Caco-2 (cell line): ENCODE measurements around the gene NECAB2. TPM values are rescaled to one million over a fixed set of nuclear protein-coding genes. Genes with fewer than 3 reads are reported as not detected.

Source experiments
- BruUV-seq: library from RNA; stranded (reverse); fragments of 400-500 nt; replicated peaks from 2 replicates; lab custom pipeline; 2021; lab: Mats Ljungman, UMichigan
- CTCF ChIA-PET: fragments of 300-600 bp; sonication (Branson Sonifier 250); formaldehyde crosslinking; loops from one replicate; lab custom pipeline; 2022; ENCODE audit warnings: antibody characterized with exemption; lab: Charles Lee
- POLR2A ChIA-PET: fragments of 300-600 bp; sonication (Branson Sonifier 250); formaldehyde crosslinking; loops from one replicate; lab custom pipeline; 2022; ENCODE audit warnings: antibody characterized with exemption; lab: Charles Lee
- DNase-seq, 2 experiments: peaks; one replicate each; pipeline versions ENCODE4 v3.0.0 to v3.0.0-alpha.2; 2020 to 2022
- H3K27me3 ChIP-seq: replicated peaks from 2 replicates; pipeline ENCODE4 v1.6.0; 2011; ENCODE audit warnings: low read length; ENCODE audit not compliant: control insufficient read depth, insufficient read depth
- H3K36me3 ChIP-seq: 2 replicates; pipeline ENCODE4 v1.5.1; 2011; ENCODE audit warnings: low read length; ENCODE audit not compliant: control insufficient read depth, insufficient read depth
- H3K4me1 ChIP-seq: fragments of 250-450 bp; sonication (Bioruptor Pico); 2 replicates; pipeline ENCODE4 v1.5.1; 2020; ENCODE audit warnings: mild to moderate bottlenecking
- H3K4me3 ChIP-seq: 2 replicates; pipeline ENCODE4 v1.5.1; 2011; ENCODE audit warnings: low read depth, mild to moderate bottlenecking, control low read depth, low read length
- H3K9me3 ChIP-seq: fragments of 250-450 bp; sonication (Bioruptor Pico); 2 replicates; pipeline ENCODE4 v1.5.1; 2020; ENCODE audit warnings: mild to moderate bottlenecking, moderate library complexity
- H3K27ac Mint-ChIP-seq: one replicate; pipeline ENCODE4 v1.8.0; 2022; ENCODE audit warnings: mixed read lengths; ENCODE audit not compliant: unreplicated experiment
- H3K27me3 Mint-ChIP-seq: one replicate; pipeline ENCODE4 v1.8.0; 2022; ENCODE audit warnings: mixed read lengths; ENCODE audit not compliant: insufficient read depth, unreplicated experiment
- H3K36me3 Mint-ChIP-seq: one replicate; pipeline ENCODE4 v1.8.0; 2022; ENCODE audit warnings: mild to moderate bottlenecking, mixed read lengths; ENCODE audit not compliant: insufficient read depth, unreplicated experiment
- H3K4me1 Mint-ChIP-seq: one replicate; pipeline ENCODE4 v1.8.0; 2022; ENCODE audit warnings: low read depth, mixed read lengths; ENCODE audit not compliant: unreplicated experiment
- H3K4me3 Mint-ChIP-seq: one replicate; pipeline ENCODE4 v1.8.0; 2022; ENCODE audit warnings: mild to moderate bottlenecking, moderate library complexity, mixed read lengths; ENCODE audit not compliant: unreplicated experiment
- H3K9me3 Mint-ChIP-seq: one replicate; pipeline ENCODE4 v1.8.0; 2022; ENCODE audit warnings: mixed read lengths; ENCODE audit not compliant: unreplicated experiment
- CTCF ChIP-seq, 2 experiments: fragments of 200-600 bp in 1 of 2; IDR thresholded peaks; 1 replicate in 1 of 2; 2 replicates in 1 of 2; pipeline versions ENCODE4 v1.5.1 to v1.8.0; 2011 to 2022; ENCODE audit warnings: antibody characterized with exemption in 1 of 2, control low read depth in 1 of 2, inconsistent platforms in 1 of 2, low read depth in 1 of 2, low read length in 1 of 2, mild to moderate bottlenecking in 1 of 2, moderate library complexity in 1 of 2; ENCODE audit not compliant: insufficient read depth in 1 of 2, severe bottlenecking in 1 of 2, unreplicated experiment in 1 of 2
- intact Hi-C: fragments of 100-400 bp; cut with micrococcal nuclease; formaldehyde crosslinking; loops from one replicate; pipeline ENCODE4 v1.10.0; 2022; ENCODE audit not compliant: unreplicated experiment
- total RNA-seq: library from RNA; stranded (reverse); gene quantifications from 2 replicates; pipeline ENCODE4 v1.2.3, GENCODE V29; 2022

Gene NECAB2
- total RNA-seq, 1 experiment from 2014 or later, result 0.68 TPM

GRCh38 chr16:84040226-84040822 is 72.3 kb downstream of the NECAB2 start:
- peaks cover 17% of the 10 kb centered on the region for H3K4me1 Mint-ChIP-seq
- H3K4me1 ChIP-seq, result peaks cover 23% of the 10 kb centered on the region
- H3K9me3 ChIP-seq, result no peaks in the 10 kb centered on the region; the same call in 1 of the 2 replicates
- BruUV-seq, result no TSS peak
- no peaks in the 10 kb centered on the region for H3K27me3 ChIP-seq
- H3K4me3 ChIP-seq, result no peak overlapping the region
- H3K9me3 Mint-ChIP-seq, result peaks cover 7% of the 10 kb centered on the region
- H3K36me3 Mint-ChIP-seq, result no peaks in the 10 kb centered on the region
- H3K27me3 Mint-ChIP-seq, result peaks cover 5% of the 10 kb centered on the region
- H3K36me3 ChIP-seq, result no peaks in the 10 kb centered on the region
- ChIA-PET CTCF (interaction anchor here (1.9 kb wide), 1 partner anchor 86 kb away, joined by 5 read pairs; no protein-coding TSS in a partner anchor), POLR2A (no interaction called here)
- no peak for TF ChIP-seq CTCF (IDR thresholded peaks at IDR 0.05; ENCODE audit: insufficient read depth in 1 of 2, low read depth in 1 of 2, low read length in 1 of 2, severe bottlenecking in 1 of 2, unreplicated experiment in 1 of 2)
- no peak overlapping the region for H3K4me3 Mint-ChIP-seq
- no peak for DNase-seq
- intact Hi-C loops, result no loop called here
- H3K27ac Mint-ChIP-seq, result no peak overlapping the region

- H3K9me3 Mint-ChIP-seq, result peaks cover 3% of the 10 kb centered on the region
- H3K4me3 ChIP-seq, result no peak overlapping the region
- H3K36me3 Mint-ChIP-seq, result no peaks in the 10 kb centered on the region
- no peak overlapping the region for H3K27ac Mint-ChIP-seq
- BruUV-seq, result no TSS peak
- CTCF ChIA-PET, result interaction anchor here (0.6 to 1.9 kb wide), 2 partner anchors 87 to 249 kb away, joined by 4 to 5 read pairs; no protein-coding TSS in a partner anchor
- H3K4me3 Mint-ChIP-seq, result no peak overlapping the region
- no peaks in the 10 kb centered on the region for H3K36me3 ChIP-seq
- H3K27me3 ChIP-seq, result no peaks in the 10 kb centered on the region
- peaks cover 23% of the 10 kb centered on the region for H3K4me1 ChIP-seq
- intact Hi-C loops, result no loop called here
- H3K9me3 ChIP-seq, result no peaks in the 10 kb centered on the region; the same call in 1 of the 2 replicates
- no peak for TF ChIP-seq CTCF (IDR thresholded peaks at IDR 0.05; ENCODE audit: insufficient read depth in 1 of 2, low read depth in 1 of 2, low read length in 1 of 2, severe bottlenecking in 1 of 2, unreplicated experiment in 1 of 2)
- POLR2A ChIA-PET, result no interaction called here
- no peak for DNase-seq
- peaks cover 5% of the 10 kb centered on the region for H3K27me3 Mint-ChIP-seq
- H3K4me1 Mint-ChIP-seq, result peaks cover 17% of the 10 kb centered on the region
These were observed 73.1 kb downstream of the NECAB2 start for GRCh38 chr16:84040823-84041820.

GRCh38 chr16:84041881-84042280 is 73.8 kb downstream of the NECAB2 start:
- no peak for TF ChIP-seq CTCF (IDR thresholded peaks at IDR 0.05; ENCODE audit: insufficient read depth in 1 of 2, low read depth in 1 of 2, low read length in 1 of 2, severe bottlenecking in 1 of 2, unreplicated experiment in 1 of 2)
- DNase-seq, result no peak
- no peaks in the 10 kb centered on the region for H3K9me3 ChIP-seq
- Mint-ChIP-seq H3K27ac (no peak overlapping the region), H3K27me3 (peaks cover 2% of the 10 kb centered on the region), H3K9me3 (no peaks in the 10 kb centered on the region), H3K36me3 (no peaks in the 10 kb centered on the region), H3K4me3 (no peak overlapping the region), H3K4me1 (peaks cover 17% of the 10 kb centered on the region)
- intact Hi-C loops, result no loop called here
- peaks cover 23% of the 10 kb centered on the region for H3K4me1 ChIP-seq
- H3K36me3 ChIP-seq, result no peaks in the 10 kb centered on the region
- H3K4me3 ChIP-seq, result no peak overlapping the region
- ChIA-PET CTCF (interaction anchor here (0.5 to 2.7 kb wide), 4 partner anchors 88 to 248 kb away, joined by 3 to 22 read pairs (median 4); partner anchors contain the start of genes OSGIN1 and TAF1C), POLR2A (no interaction called here)
- H3K27me3 ChIP-seq, result no peaks in the 10 kb centered on the region
- BruUV-seq, result no TSS peak
